ENCODE measurements around the gene LACRT. TPM values are rescaled to one million over a fixed set of nuclear protein-coding genes. Genes with fewer than 3 reads are reported as not detected.

The LACRT gene, protein sequence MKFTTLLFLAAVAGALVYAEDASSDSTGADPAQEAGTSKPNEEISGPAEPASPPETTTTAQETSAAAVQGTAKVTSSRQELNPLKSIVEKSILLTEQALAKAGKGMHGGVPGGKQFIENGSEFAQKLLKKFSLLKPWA
- total RNA-seq (not detected), polyA plus RNA-seq (not detected)
- long read RNA-seq, donor 1 = 0 reads
- long read RNA-seq, donor 2 = 0 reads
- long read RNA-seq, donor 3 = 0 reads

DNA sequence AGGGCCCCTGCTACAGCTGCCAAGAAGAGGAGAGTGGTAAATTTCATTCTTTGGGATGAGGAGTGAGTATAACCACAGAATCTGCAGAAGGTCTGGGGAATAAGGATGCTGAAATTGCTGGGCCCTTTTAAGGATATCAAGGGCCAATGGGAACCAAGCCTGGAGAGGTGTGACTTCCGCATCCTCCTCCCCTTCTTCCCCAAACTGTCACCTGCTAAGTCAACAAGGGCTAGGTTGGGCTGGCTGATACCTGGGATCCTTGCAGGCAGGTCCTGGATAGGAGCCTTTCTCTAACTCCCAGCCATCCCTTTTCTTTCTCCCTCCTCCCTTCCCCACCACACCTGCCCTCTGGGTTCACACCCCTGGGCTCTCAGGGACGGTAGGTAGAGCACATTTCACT is at the start of gene LACRT:
TSS of gene LACRT (minus strand) at position 101 of the 400 bp plus-strand sequence. CDS start at position 47, 54 bp downstream.
- no peaks in the 10 kb centered on the region for H3K4me1 ChIP-seq (ENCODE audit: insufficient read depth)
- no peak for TF ChIP-seq EP300 (IDR thresholded peaks at IDR 0.05)
- no peak for TF ChIP-seq POLR2A (IDR thresholded peaks at IDR 0.05)
- TF ChIP-seq, protein P1, sequence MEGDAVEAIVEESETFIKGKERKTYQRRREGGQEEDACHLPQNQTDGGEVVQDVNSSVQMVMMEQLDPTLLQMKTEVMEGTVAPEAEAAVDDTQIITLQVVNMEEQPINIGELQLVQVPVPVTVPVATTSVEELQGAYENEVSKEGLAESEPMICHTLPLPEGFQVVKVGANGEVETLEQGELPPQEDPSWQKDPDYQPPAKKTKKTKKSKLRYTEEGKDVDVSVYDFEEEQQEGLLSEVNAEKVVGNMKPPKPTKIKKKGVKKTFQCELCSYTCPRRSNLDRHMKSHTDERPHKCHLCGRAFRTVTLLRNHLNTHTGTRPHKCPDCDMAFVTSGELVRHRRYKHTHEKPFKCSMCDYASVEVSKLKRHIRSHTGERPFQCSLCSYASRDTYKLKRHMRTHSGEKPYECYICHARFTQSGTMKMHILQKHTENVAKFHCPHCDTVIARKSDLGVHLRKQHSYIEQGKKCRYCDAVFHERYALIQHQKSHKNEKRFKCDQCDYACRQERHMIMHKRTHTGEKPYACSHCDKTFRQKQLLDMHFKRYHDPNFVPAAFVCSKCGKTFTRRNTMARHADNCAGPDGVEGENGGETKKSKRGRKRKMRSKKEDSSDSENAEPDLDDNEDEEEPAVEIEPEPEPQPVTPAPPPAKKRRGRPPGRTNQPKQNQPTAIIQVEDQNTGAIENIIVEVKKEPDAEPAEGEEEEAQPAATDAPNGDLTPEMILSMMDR (IDR thresholded peaks at IDR 0.05) = no peak
- no peaks in the 10 kb centered on the region for H3K9me3 ChIP-seq
- H3K27me3 ChIP-seq = no peaks in the 10 kb centered on the region
- DNase-seq = no peak
- H3K36me3 ChIP-seq = no peaks in the 10 kb centered on the region
- intact Hi-C loops (cut with DNase I) = no loop called here
- H3K4me3 ChIP-seq = no peak within 1 kb of the TSS
- H3K27ac ChIP-seq = no peak within 1 kb of the TSS
- WGBS, 3 donors = 74 to 75% (median 74%) methylated on average over 2 of the region's 2 CpGs

DNA sequence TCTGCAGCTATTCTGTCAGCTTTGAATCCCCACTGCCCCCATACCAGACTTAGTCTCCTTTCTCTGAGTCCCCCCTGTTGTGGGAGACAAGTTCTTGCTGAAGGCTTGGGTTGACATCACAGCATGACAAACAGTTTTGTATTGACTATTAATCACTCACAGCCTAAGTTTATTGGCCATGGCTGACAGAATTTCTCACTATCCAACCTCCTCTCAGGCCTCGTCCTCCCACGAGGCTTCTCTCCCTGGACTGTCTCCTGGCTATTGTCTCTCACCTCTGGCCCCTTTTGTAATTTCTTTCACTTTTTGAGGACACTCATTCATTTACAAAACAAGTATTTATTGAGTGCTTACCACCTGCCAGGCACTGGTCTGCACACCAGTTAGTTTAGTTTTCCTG is 48.7 kb upstream of the LACRT start:
- Histone ChIP-seq H3K27ac (no peak overlapping the region), H3K27me3 (no peaks in the 10 kb centered on the region), H3K4me1 (ENCODE audit: insufficient read depth) (no peaks in the 10 kb centered on the region), H3K36me3 (no peaks in the 10 kb centered on the region), H3K4me3 (no peak overlapping the region), H3K9me3 (no peaks in the 10 kb centered on the region)
- WGBS, 3 donors = 30 to 63% (median 44%) methylated on average over 2 of the region's 2 CpGs
- no peak for DNase-seq
- TF ChIP-seq POLR2A (IDR thresholded peaks at IDR 0.05) (no peak), EP300 (IDR thresholded peaks at IDR 0.05) (no peak)
- intact Hi-C loops (cut with DNase I) = no loop called here

DNA sequence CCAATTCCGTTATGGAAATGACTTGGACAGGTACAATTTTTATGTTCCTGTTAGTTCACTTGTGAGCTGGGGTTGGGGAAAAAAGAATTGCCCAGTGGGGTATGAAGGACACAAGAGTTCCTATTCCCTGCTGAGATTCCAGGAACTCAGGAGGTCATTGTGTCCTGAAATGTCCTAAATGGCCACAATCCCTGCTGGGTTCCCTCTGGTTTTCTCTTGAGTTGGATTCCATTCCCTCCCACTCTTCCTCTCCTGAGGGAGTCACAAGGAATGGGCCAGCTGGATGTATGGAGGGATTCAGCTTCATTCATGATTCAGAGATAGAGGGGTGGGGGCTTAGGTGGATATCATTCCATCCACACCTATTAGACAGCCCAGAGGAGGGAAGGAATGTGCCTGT is 48.0 kb upstream of the LACRT start:
- no peak for TF ChIP-seq EP300 (IDR thresholded peaks at IDR 0.05)
- TF ChIP-seq, protein P1 (IDR thresholded peaks at IDR 0.05) = no peak
- no peak for TF ChIP-seq POLR2A (IDR thresholded peaks at IDR 0.05)
- WGBS, 3 donors = 61 to 77% (median 72%) methylated on average over 1 of the region's 1 CpG
- intact Hi-C loops (cut with DNase I) = no loop called here
- H3K9me3 ChIP-seq = no peaks in the 10 kb centered on the region
- no peaks in the 10 kb centered on the region for H3K27me3 ChIP-seq
- H3K4me3 ChIP-seq = no peak overlapping the region
- H3K4me1 ChIP-seq (ENCODE audit: insufficient read depth) = no peaks in the 10 kb centered on the region
- H3K27ac ChIP-seq = no peak overlapping the region
- H3K36me3 ChIP-seq = no peaks in the 10 kb centered on the region
- DNase-seq = no peak

DNA sequence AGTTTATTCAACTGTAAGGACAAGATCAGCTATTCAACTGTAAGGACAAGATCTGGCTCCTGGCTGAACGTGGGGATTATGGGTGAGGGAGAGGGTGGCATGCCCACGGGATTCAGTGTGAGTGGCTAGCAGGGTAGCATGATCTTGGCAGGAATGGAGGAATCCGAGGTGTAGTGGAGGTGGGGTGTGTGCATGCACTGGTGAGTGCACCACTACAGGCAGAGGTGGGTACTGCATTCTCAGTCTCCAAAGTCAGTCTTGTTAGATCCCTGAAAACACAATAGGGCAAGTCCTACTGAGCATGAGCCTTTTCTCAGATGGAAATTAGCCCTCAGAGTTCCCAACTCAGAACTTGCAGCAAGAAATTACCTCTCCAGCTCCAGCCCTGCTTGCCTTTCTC is 45.7 kb upstream of the LACRT start:
- Histone ChIP-seq H3K4me3 (no peak overlapping the region), H3K4me1 (ENCODE audit: insufficient read depth) (no peaks in the 10 kb centered on the region), H3K27ac (no peak overlapping the region), H3K36me3 (no peaks in the 10 kb centered on the region), H3K27me3 (no peaks in the 10 kb centered on the region), H3K9me3 (no peaks in the 10 kb centered on the region)
- WGBS, 3 donors = 59 to 66% (median 59%) methylated on average over 3 of the region's 3 CpGs
- TF ChIP-seq POLR2A (IDR thresholded peaks at IDR 0.05) (no peak), EP300 (IDR thresholded peaks at IDR 0.05) (no peak)
- TF ChIP-seq, protein P1 (IDR thresholded peaks at IDR 0.05) = no peak
- intact Hi-C loops (cut with DNase I) = no loop called here
- DNase-seq = no peak

DNA sequence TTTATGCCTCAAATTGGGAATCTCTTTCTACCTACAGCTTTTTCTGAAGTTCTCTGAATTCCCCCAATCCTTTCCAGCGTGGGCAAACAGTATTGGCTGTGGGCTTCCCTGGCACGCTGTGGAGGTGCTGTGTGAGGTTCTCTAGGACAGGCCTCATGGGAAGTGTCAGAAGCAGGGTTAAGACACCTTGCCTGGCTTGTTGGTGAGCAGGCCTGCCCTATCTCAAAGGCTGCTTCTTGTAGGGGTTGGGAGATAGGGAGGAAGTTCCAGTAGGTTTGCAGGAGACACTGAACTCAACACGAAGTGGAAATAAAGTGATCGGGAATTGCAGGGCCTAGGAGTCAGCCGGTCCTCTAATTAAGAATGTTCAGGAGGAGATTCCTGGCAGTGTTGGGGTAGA is 43.4 kb upstream of the LACRT start:
- Histone ChIP-seq H3K9me3 (no peaks in the 10 kb centered on the region), H3K4me1 (ENCODE audit: insufficient read depth) (no peaks in the 10 kb centered on the region), H3K27ac (no peak overlapping the region), H3K36me3 (no peaks in the 10 kb centered on the region), H3K4me3 (no peak overlapping the region), H3K27me3 (no peaks in the 10 kb centered on the region)
- intact Hi-C loops (cut with DNase I) = loop anchor here in 1 of 4 donors (5.0 kb wide), 1 partner anchor 541 kb away; no protein-coding TSS in a partner anchor
- TF ChIP-seq POLR2A (IDR thresholded peaks at IDR 0.05) (no peak), EP300 (IDR thresholded peaks at IDR 0.05) (no peak)
- TF ChIP-seq, protein P1 (IDR thresholded peaks at IDR 0.05) = no peak
- DNase-seq = no peak
- WGBS, 3 donors = 73 to 83% (median 77%) methylated on average over 5 of the region's 5 CpGs
